ENCODE results near the gene ZNF683. TPM values are rescaled to one million over a fixed set of nuclear protein-coding genes. Genes with fewer than 3 reads are reported as not detected.
A peak's percentile ranks its signal among the peaks of the same experiment; 100 is the strongest.

Gene ZNF683
- total RNA-seq, 2 donors from 2014 or later: not detected

DNA sequence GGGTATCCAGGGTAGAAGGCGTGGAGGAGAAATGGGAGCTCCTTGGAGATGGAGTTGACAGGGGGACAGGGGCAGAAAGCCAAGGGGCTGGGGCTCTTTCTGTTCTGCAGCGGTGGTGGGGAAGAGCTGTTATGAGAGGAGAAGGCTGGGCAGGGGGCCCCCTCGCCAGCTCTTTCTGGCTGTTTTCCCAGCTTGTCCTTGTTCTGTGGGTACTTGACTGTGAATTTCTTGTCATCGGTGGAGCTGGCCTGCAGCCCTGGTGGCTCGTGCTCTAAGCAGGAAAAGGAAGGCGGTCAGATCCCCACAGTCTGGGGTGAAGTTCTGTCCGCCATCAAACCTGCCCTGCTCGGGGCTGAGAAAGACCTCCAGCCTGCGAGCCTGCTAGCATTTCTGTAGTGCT, 7.6 kb downstream of the ZNF683 start:
- WGBS, 2 donors: 54 to 58% methylated on average over 8 to 9 of the region's 9 CpGs
- intact Hi-C loops (cut with DNase I): no loop called here
- Histone ChIP-seq H3K4me3 (no peak overlapping the region), H3K4me1 (peaks cover 15% of the 10 kb centered on the region), H3K27me3 (peaks cover 4 to 12% of the 10 kb centered on the region in 2 donors), H3K36me3 (replicated peaks in 1 of 2; ENCODE audit: insufficient read depth in 1 of 2, low read depth in 2 of 2) (no peaks in the 10 kb centered on the region), H3K9me3 (no peaks in the 10 kb centered on the region), H3K27ac (no peak overlapping the region)
- TF ChIP-seq, protein P1, sequence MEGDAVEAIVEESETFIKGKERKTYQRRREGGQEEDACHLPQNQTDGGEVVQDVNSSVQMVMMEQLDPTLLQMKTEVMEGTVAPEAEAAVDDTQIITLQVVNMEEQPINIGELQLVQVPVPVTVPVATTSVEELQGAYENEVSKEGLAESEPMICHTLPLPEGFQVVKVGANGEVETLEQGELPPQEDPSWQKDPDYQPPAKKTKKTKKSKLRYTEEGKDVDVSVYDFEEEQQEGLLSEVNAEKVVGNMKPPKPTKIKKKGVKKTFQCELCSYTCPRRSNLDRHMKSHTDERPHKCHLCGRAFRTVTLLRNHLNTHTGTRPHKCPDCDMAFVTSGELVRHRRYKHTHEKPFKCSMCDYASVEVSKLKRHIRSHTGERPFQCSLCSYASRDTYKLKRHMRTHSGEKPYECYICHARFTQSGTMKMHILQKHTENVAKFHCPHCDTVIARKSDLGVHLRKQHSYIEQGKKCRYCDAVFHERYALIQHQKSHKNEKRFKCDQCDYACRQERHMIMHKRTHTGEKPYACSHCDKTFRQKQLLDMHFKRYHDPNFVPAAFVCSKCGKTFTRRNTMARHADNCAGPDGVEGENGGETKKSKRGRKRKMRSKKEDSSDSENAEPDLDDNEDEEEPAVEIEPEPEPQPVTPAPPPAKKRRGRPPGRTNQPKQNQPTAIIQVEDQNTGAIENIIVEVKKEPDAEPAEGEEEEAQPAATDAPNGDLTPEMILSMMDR (IDR thresholded peaks at IDR 0.05): no peak
- TF ChIP-seq POLR2A (IDR thresholded peaks at IDR 0.05): no peak
- no peak for DNase-seq
- ATAC-seq: no peak

DNA sequence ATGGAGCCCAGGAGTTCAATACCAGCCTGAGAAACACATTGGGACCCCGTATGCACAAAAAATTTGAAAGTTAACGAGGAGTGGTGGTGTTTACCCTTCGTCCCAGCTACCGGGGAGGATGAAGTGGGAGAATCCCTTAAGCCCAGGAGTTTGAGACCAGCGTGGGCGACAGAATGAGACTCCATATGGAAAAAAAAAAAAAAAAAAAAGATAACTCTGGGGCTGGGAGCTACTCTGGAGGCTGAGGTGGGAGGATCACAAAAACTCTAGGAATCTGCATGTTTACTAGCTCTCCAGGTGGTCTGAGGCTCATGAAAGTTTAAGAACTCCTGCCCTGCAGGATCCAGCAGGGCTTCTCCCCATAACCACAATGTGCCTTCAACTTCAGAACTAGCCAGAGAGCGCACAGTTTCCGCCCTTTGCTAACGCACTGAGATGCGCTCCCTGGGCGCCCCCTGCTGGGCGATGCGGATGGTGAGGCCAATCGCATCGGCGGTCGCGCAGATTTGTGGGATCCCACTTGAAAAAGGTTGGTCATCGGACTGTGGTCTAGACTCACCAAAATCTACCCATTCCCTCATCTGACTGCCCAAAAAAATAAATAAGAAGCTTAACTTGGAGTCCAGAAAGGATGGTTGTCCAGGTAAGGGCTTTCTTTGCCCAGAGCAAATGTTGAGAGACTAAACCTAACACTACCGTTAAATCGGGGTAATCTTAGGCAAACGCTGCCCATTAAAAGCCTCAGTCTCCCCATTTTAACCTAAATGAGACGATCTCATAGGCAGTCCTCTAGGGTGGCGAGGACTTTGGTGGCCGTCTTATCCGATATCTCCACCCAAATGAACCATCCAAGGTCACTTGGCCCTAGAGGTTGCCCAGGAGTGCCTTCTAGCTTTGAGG, 8.8 kb downstream of the ZNF683 start:
- Histone ChIP-seq H3K27ac (no peak overlapping the region), H3K4me3 (no peak overlapping the region), H3K36me3 (replicated peaks in 1 of 2; ENCODE audit: insufficient read depth in 1 of 2, low read depth in 2 of 2) (no peaks in the 10 kb centered on the region), H3K27me3 (peaks cover 6 to 17% of the 10 kb centered on the region in 2 donors), H3K9me3 (no peaks in the 10 kb centered on the region), H3K4me1 (peaks cover 17% of the 10 kb centered on the region)
- intact Hi-C loops (cut with DNase I): no loop called here
- DNase-seq (peak; percentile 73 to 83 (median 82)), ATAC-seq (peak; percentile 75)
- WGBS, 2 donors: 26 to 44% methylated on average over 14 to 26 of the region's 26 CpGs
- TF ChIP-seq, protein P1 (IDR thresholded peaks at IDR 0.05): peak; percentile 76 to 93 (median 83)
- no peak for TF ChIP-seq POLR2A (IDR thresholded peaks at IDR 0.05)

DNA sequence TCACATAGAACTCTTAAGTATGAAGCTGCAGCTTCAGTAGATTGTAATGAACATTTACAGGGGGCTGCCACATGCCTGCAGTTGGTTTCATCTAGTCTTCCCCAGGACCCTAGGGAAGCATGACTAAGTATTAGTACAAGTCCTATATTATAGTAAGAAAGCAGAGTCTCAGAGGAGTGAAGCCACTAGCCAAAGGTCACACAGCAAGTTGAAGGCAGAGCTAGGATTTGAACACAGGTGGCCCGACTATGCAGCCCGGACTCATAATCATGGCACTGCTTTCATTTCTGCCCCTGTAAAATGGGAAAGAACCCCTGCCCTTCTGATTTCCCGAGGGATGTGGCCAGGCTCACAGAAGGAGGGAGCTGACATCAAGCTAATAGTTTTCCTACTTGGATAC, 10.2 kb downstream of the ZNF683 start:
- intact Hi-C loops (cut with DNase I): no loop called here
- no peak for TF ChIP-seq POLR2A (IDR thresholded peaks at IDR 0.05)
- TF ChIP-seq, protein P1 (IDR thresholded peaks at IDR 0.05): no peak
- ATAC-seq (no peak), DNase-seq (no peak)
- WGBS, 2 donors: 77 to 79% methylated on average over 3 of the region's 3 CpGs
- Histone ChIP-seq H3K27me3 (peaks cover 6 to 17% of the 10 kb centered on the region in 2 donors), H3K4me3 (no peak overlapping the region), H3K36me3 (replicated peaks in 1 of 2; ENCODE audit: insufficient read depth in 1 of 2, low read depth in 2 of 2) (no peaks in the 10 kb centered on the region), H3K27ac (no peak overlapping the region), H3K9me3 (no peaks in the 10 kb centered on the region), H3K4me1 (peaks cover 17% of the 10 kb centered on the region)

DNA sequence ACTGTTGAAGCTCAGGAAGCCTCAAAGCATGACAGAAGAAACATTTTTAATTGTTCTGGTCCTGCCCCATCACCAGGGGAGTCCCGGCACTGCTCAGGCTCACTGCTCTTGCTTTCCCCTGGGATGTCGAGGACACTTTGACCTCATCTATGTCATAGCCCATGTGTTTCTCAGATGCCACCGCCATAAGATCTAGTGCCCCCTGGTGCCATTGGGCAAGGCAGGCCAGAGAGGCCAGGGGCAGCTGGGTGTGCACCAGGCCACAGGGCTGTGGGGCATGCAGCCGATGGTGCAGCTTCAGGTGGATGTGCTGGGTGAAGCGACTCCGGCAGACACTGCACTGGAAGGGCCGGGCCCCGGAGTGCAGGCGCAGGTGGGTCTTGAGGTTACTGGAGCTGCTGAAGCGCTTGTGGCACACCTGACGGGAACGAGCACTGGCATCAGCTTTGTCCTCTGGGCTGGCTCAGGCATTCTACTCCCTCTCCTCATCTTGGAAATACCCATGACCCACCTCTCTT, 10.9 kb downstream of the ZNF683 start:
- no peak for DNase-seq
- Histone ChIP-seq H3K4me1 (peaks cover 17% of the 10 kb centered on the region), H3K36me3 (replicated peaks in 1 of 2; ENCODE audit: insufficient read depth in 1 of 2, low read depth in 2 of 2) (no peaks in the 10 kb centered on the region), H3K27ac (no peak overlapping the region), H3K27me3 (peaks cover 6 to 17% of the 10 kb centered on the region in 2 donors), H3K9me3 (no peaks in the 10 kb centered on the region), H3K4me3 (no peak overlapping the region)
- no peak for TF ChIP-seq POLR2A (IDR thresholded peaks at IDR 0.05)
- TF ChIP-seq, protein P1 (IDR thresholded peaks at IDR 0.05): no peak
- no peak for ATAC-seq
- 82 to 86% methylated on average over 4 to 12 of the region's 12 CpGs for WGBS, 2 donors
- intact Hi-C loops (cut with DNase I): no loop called here

Data from body of pancreas (tissue), 4 donors.